WTC11 (cell line): Measurements from ENCODE around the gene SLC9A3.

Source experiments
- KAT7 ChIP-seq: sonication (generic); formaldehyde crosslinking; IDR thresholded peaks from 2 replicates; pipeline ENCODE4 v1.8.1; 2023; ENCODE audit warnings: missing genetic modification reagents, mild to moderate bottlenecking, borderline replicate concordance
- MAX ChIP-seq: sonication (generic); formaldehyde crosslinking; IDR thresholded peaks from 2 replicates; pipeline ENCODE4 v1.8.0; 2022; ENCODE audit warnings: mild to moderate bottlenecking, missing genetic modification reagents
- NR2C2 ChIP-seq: sonication (generic); formaldehyde crosslinking; IDR thresholded peaks from 2 replicates; pipeline ENCODE4 v1.8.0; 2022; ENCODE audit warnings: mild to moderate bottlenecking, missing genetic modification reagents
- TCF7 ChIP-seq: sonication (generic); formaldehyde crosslinking; IDR thresholded peaks from 2 replicates; pipeline ENCODE4 v1.8.0; 2022; ENCODE audit warnings: mild to moderate bottlenecking, low read depth, missing genetic modification reagents, moderate library complexity
- TF ChIP-seq, protein P1 (sequence below): fragments of 200-600 bp; IDR thresholded peaks from 2 replicates; pipeline ENCODE4 v1.8.0; 2022; ENCODE audit warnings: antibody characterized with exemption

GRCh38 chr5:558326-558725 lies 34.1 kb upstream of the SLC9A3 start:
- TF ChIP-seq, protein P1, sequence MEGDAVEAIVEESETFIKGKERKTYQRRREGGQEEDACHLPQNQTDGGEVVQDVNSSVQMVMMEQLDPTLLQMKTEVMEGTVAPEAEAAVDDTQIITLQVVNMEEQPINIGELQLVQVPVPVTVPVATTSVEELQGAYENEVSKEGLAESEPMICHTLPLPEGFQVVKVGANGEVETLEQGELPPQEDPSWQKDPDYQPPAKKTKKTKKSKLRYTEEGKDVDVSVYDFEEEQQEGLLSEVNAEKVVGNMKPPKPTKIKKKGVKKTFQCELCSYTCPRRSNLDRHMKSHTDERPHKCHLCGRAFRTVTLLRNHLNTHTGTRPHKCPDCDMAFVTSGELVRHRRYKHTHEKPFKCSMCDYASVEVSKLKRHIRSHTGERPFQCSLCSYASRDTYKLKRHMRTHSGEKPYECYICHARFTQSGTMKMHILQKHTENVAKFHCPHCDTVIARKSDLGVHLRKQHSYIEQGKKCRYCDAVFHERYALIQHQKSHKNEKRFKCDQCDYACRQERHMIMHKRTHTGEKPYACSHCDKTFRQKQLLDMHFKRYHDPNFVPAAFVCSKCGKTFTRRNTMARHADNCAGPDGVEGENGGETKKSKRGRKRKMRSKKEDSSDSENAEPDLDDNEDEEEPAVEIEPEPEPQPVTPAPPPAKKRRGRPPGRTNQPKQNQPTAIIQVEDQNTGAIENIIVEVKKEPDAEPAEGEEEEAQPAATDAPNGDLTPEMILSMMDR = no peak
- TF ChIP-seq KAT7 (no peak), MAX (no peak), TCF7 (CRISPR knock-in tag) (no peak), NR2C2 (CRISPR knock-in tag) (no peak)
